ENCODE results near the gene RPN2. TPM values are rescaled to one million over a fixed set of nuclear protein-coding genes. Genes with fewer than 3 reads are reported as not detected.

RPN2 gene
- total and polyA plus RNA-seq, 2 donors (not counting 3 experiments of a cell fraction or from before 2014, with no cell fraction given): 283 to 530 TPM

- Histone ChIP-seq H3K9ac (replicated peaks; ENCODE audit: extremely low read depth, insufficient read depth, low read length) (no peak overlapping the region), H4K20me1 (replicated peaks; ENCODE audit: control insufficient read depth, extremely low read depth, insufficient read depth, low read length) (no peaks in the 10 kb centered on the region), H3K4me1 (ENCODE audit: control insufficient read depth, extremely low read depth, insufficient read depth, low read length) (no peaks in the 10 kb centered on the region), H3K4me3 (replicated peaks in 1 of 3; ENCODE audit: insufficient read depth in 1 of 3, low read depth in 1 of 3, low read length in 3 of 3) (no peak overlapping the region), H3K4me2 (ENCODE audit: insufficient read depth, low read length) (no peak overlapping the region), H2AFZ (ENCODE audit: low read depth, low read length) (no peak overlapping the region), H3K27me3 (ENCODE audit: control insufficient read depth in 2 of 2, insufficient read depth in 2 of 2, low read length in 2 of 2) (no peaks in the 10 kb centered on the region), H3K79me2 (ENCODE audit: control insufficient read depth, insufficient read depth, low read length) (no peaks in the 10 kb centered on the region), H3K9me3 (replicated peaks; ENCODE audit: control insufficient read depth, insufficient read depth, low read length) (no peaks in the 10 kb centered on the region), H3K36me3 (ENCODE audit: control insufficient read depth in 2 of 2, extremely low read depth in 1 of 2, insufficient read depth in 2 of 2, low read length in 2 of 2) (no peaks in the 10 kb centered on the region), H3K27ac (ENCODE audit: insufficient read depth, low read depth, low read length) (no peak overlapping the region), H3K9me1 (replicated peaks; ENCODE audit: control insufficient read depth, extremely low read depth, insufficient read depth, low read length) (no peaks in the 10 kb centered on the region)
- ChIA-PET POLR2A (no interaction called here), CTCF (interaction anchor here (0.7 to 1.7 kb wide), 7 partner anchors 11 to 61 kb away, joined by 3 to 6 read pairs (median 4); partner anchors contain the start of genes MROH8 and RPN2)
- no peak for DNase-seq (ENCODE audit: low read depth, low spot score)
- dilution Hi-C loops (cut with MboI; ENCODE audit: extremely low pct_ligation_motif_present, low sequenced_read_pairs) (no loop called here), intact Hi-C loops (cut with micrococcal nuclease) (no loop called here)
- FAIRE-seq: no peak
- TF ChIP-seq POLR2A (IDR thresholded peaks at IDR 0.05; ENCODE audit: low read depth, low read length) (no peak), FOS (IDR thresholded peaks at IDR 0.05; ENCODE audit: borderline replicate concordance, insufficient read depth, low read length) (no peak), MYC (IDR thresholded peaks at IDR 0.05; ENCODE audit: low read depth, low read length) (no peak), EZH2 (IDR thresholded peaks at IDR 0.05; ENCODE audit: borderline replicate concordance, low read depth, low read length, severe bottlenecking) (no peak), MAX (IDR thresholded peaks at IDR 0.05; ENCODE audit: insufficient read depth, insufficient read length) (no peak), CTCF (IDR thresholded peaks at IDR 0.05; ENCODE audit: extremely low read depth in 1 of 2, insufficient read depth in 1 of 2, low read depth in 1 of 2, low read length in 2 of 2) (no peak), POLR2AphosphoS5 (IDR thresholded peaks at IDR 0.05; ENCODE audit: insufficient read depth, low read depth, low read length) (no peak), JUN (IDR thresholded peaks at IDR 0.05; ENCODE audit: borderline replicate concordance, insufficient read depth, insufficient read length, low read depth) (no peak), GATA2 (IDR thresholded peaks at IDR 0.05; ENCODE audit: insufficient read depth, insufficient read length, low read depth, low read length) (no peak)
- BruUV-seq (replicated peaks): no TSS peak
Observed at GRCh38 chr20:37155987-37156386, 23.1 kb upstream of the RPN2 start.
